K562 (cell line): ENCODE measurements around the gene XPNPEP3. TPM values are rescaled to one million over a fixed set of nuclear protein-coding genes. Genes with fewer than 3 reads are reported as not detected.

ENCODE experiments used
- BRF2 ChIP-seq: IDR thresholded peaks from 3 replicates; pipeline ENCODE4 v1.6.1; 2011; ENCODE audit warnings: borderline replicate concordance, mild to moderate bottlenecking; ENCODE audit not compliant: insufficient read length, insufficient read depth
- CBFA2T2 ChIP-seq: fragments of 450-650 bp; conservative IDR thresholded peaks from 2 replicates; pipeline ENCODE4 v1.6.1; 2017; ENCODE audit warnings: mild to moderate bottlenecking
- CHCHD3 ChIP-seq: fragments of 250-450 bp; sonication (Bioruptor Pico); IDR thresholded peaks from 2 replicates; pipeline ENCODE4 v2.1.2; 2022; ENCODE audit warnings: mild to moderate bottlenecking
- CTBP1 ChIP-seq: fragments of 450-650 bp; IDR thresholded peaks from 2 replicates; pipeline ENCODE4 v1.6.1; 2016; ENCODE audit warnings: borderline replicate concordance
- DMBX1 ChIP-seq: fragments of 250-450 bp; sonication (Bioruptor Pico); IDR thresholded peaks from 2 replicates; pipeline ENCODE4 v1.8.0; 2022; ENCODE audit warnings: inconsistent platforms, mild to moderate bottlenecking, moderate library complexity, borderline replicate concordance
- HDAC2 ChIP-seq: fragments of 450-650 bp; IDR thresholded peaks from 2 replicates; pipeline ENCODE4 v1.6.1; 2016; ENCODE audit warnings: mild to moderate bottlenecking
- HMGN3 ChIP-seq: IDR thresholded peaks from 2 replicates; pipeline ENCODE4 v1.6.1; 2011; ENCODE audit warnings: borderline replicate concordance, low read depth, mild to moderate bottlenecking, mixed read lengths, low read length; ENCODE audit not compliant: insufficient read length; ENCODE audit errors: extremely low read depth
- JUND ChIP-seq, 2 experiments: IDR thresholded peaks; 2 replicates in 1 of 2; 3 replicates in 1 of 2; pipeline ENCODE4 v1.6.1; 2011; ENCODE audit warnings: borderline replicate concordance in 2 of 2, low read depth in 2 of 2, low read length in 2 of 2, improper control_type of control experiment in 1 of 2, missing biosample characterization in 1 of 2, missing genetic modification characterization in 1 of 2, missing genetic modification reagents in 1 of 2
- KDM1A ChIP-seq, 2 experiments: fragments of 450-650 bp; IDR thresholded peaks; 2 replicates each; pipeline ENCODE4 v1.6.1; 2016; ENCODE audit warnings: mild to moderate bottlenecking in 2 of 2
- KLF16 ChIP-seq: IDR thresholded peaks from 2 replicates; pipeline ENCODE4 v1.6.1; 2016; ENCODE audit warnings: antibody characterized with exemption
- MTA2 ChIP-seq: fragments of 450-650 bp; IDR thresholded peaks from 2 replicates; pipeline ENCODE4 v1.6.1; 2016; ENCODE audit warnings: low read depth
- NCOA2 ChIP-seq, 2 experiments: fragments of 450-650 bp; IDR thresholded peaks; 2 replicates each; pipeline ENCODE4 v1.6.1; 2018; ENCODE audit warnings: mild to moderate bottlenecking in 2 of 2, moderate library complexity in 1 of 2; ENCODE audit not compliant: partially characterized antibody in 2 of 2
- NELFE ChIP-seq: IDR thresholded peaks from 2 replicates; pipeline ENCODE4 v1.6.1; 2011; ENCODE audit warnings: mild to moderate bottlenecking; ENCODE audit not compliant: insufficient read depth, insufficient read length
- NR2C2 ChIP-seq, 2 experiments: fragments of 200-800 bp in 1 of 2; sonication (Bioruptor generic) in 1 of 2; sonication (generic) in 1 of 2; formaldehyde crosslinking in 1 of 2; IDR thresholded peaks; 2 replicates each; pipeline versions ENCODE4 v1.6.1 to v1.8.0; 2016 to 2022; ENCODE audit warnings: mild to moderate bottlenecking in 1 of 2, missing compliant biosample characterization in 1 of 2, missing genetic modification characterization in 1 of 2, missing genetic modification reagents in 1 of 2
- PKNOX1 ChIP-seq: fragments of 450-650 bp; IDR thresholded peaks from 2 replicates; pipeline ENCODE4 v1.6.1; 2016
- POLR2AphosphoS2 ChIP-seq: IDR thresholded peaks from 2 replicates; pipeline ENCODE4 v1.6.1; 2012; ENCODE audit warnings: low read length, improper control_type of control experiment
- RBM39 ChIP-seq: fragments of 200-400 bp; formaldehyde crosslinking; optimal IDR thresholded peaks from 2 replicates; pipeline ENCODE3; 2018; ENCODE audit warnings: low read depth, low read length
- TAL1 ChIP-seq: fragments of 450-650 bp; IDR thresholded peaks from 2 replicates; pipeline ENCODE4 v1.6.1; 2016; ENCODE audit warnings: mild to moderate bottlenecking
- TCF3 ChIP-seq: sonication (generic); formaldehyde crosslinking; IDR thresholded peaks from 2 replicates; pipeline ENCODE4 v1.4.0; 2020; ENCODE audit warnings: mild to moderate bottlenecking, missing genetic modification reagents
- ZBTB11 ChIP-seq, 3 experiments: fragments of 200-800 bp in 1 of 3; fragments of 250-450 bp in 1 of 3; fragments of 450-650 bp in 1 of 3; sonication (Bioruptor Pico) in 1 of 3; sonication (Bioruptor generic) in 1 of 3; formaldehyde crosslinking in 1 of 3; IDR thresholded peaks; 2 replicates each; pipeline versions ENCODE4 v1.6.1 to v1.8.0; 2016 to 2022; ENCODE audit warnings: mild to moderate bottlenecking in 2 of 3, missing genetic modification characterization in 2 of 3, missing compliant biosample characterization in 1 of 3, moderate library complexity in 1 of 3
- ZBTB9 ChIP-seq: fragments of 450-650 bp; formaldehyde crosslinking; IDR thresholded peaks from 2 replicates; pipeline ENCODE4 v1.4.0; 2020; ENCODE audit warnings: mild to moderate bottlenecking, moderate library complexity
- ZNF134 ChIP-seq: fragments of 250-450 bp; sonication (Bioruptor Pico); conservative IDR thresholded peaks from 2 replicates; pipeline ENCODE4 v1.4.0; 2020
- polyA plus RNA-seq, 8 experiments: library from polyadenylated mRNA; depleted of rRNA in 4 of 8; stranded (reverse) in 5 of 8; unstranded in 3 of 8; fragments of >200 nt; fragmentation: Nextera tagmentation in 2 of 8; fragmentation: Illumina TruSeq in 1 of 8; extraction: Ambion mirVana in 2 of 8; extraction: Trizol in 1 of 8; gene quantifications; 2 replicates each; pipeline versions ENCODE4 v1.2.1 to v1.2.3, GENCODE V29; 2011 to 2014; ENCODE audit warnings: inconsistent platforms in 1 of 8, missing spikeins in 1 of 8
- total RNA-seq, 7 experiments: library from RNA; depleted of rRNA in 6 of 7; stranded (reverse); fragments of >200 nt in 6 of 7; fragmentation: Illumina TruSeq in 2 of 7; extraction: Trizol in 2 of 7; gene quantifications; 2 replicates each; pipeline versions ENCODE4 v1.2.1 to v1.2.3, GENCODE V29; 2011 to 2021; ENCODE audit warnings: low replicate concordance in 1 of 7

The XPNPEP3 gene
- total and polyA plus RNA-seq, 9 of the 15 experiments (the other 6 are each of a cell fraction or from before 2014, with no cell fraction given), result 9.1 to 22.6 (median 15.6) TPM

- TF ChIP-seq KLF16 (peak; percentile 68), PKNOX1 (peak; percentile 82), ZBTB9 (CRISPR knock-in tag) (no peak), NR2C2 (CRISPR knock-in tag; IDR thresholded peaks at IDR 0.05) (no peak), NR2C2 (tag; IDR thresholded peaks at IDR 0.05) (no peak), MTA2 (peak; percentile 36; the same call in 1 of the 2 replicates), CBFA2T2 (peak; percentile 77), HMGN3 (no peak), JUND (IDR thresholded peaks at IDR 0.05; ENCODE audit: borderline replicate concordance, low read depth, low read length) (0 out of 2 replicates have a peak, but pooled peaks have one; percentile 5), JUND (tag; IDR thresholded peaks at IDR 0.05; ENCODE audit: borderline replicate concordance, low read depth, low read length) (no peak; the same call in 2 of the 3 replicates), DMBX1 (CRISPR knock-in tag) (no peak), BRF2 (no peak), ZBTB11 (CRISPR knock-in tag; IDR thresholded peaks at IDR 0.05) (0 out of 6 replicates have a peak, but pooled peaks of 1 of the 3 experiments have one; percentile 39), RBM39 (no peak), TAL1 (peak; percentile 64), TCF3 (CRISPR knock-in tag) (peak; percentile 74), KDM1A (IDR thresholded peaks at IDR 0.05) (peak; percentile 72 to 81), ZNF134 (CRISPR knock-in tag) (no peak), POLR2AphosphoS2 (no peak), CHCHD3 (CRISPR knock-in tag) (no peak), HDAC2 (0 out of 2 replicates have a peak, but pooled peaks have one; percentile 27), NELFE (no peak), CTBP1 (peak; percentile 67; the same call in 1 of the 2 replicates), NCOA2 (IDR thresholded peaks at IDR 0.05; ENCODE audit: partially characterized antibody in 2 of 2) (no peak)
These were observed 71.7 kb downstream of the XPNPEP3 start (continued) for GRCh38 chr22:40928657-40929056.
